ENCODE measurements around the gene PLCXD1.

DNA sequence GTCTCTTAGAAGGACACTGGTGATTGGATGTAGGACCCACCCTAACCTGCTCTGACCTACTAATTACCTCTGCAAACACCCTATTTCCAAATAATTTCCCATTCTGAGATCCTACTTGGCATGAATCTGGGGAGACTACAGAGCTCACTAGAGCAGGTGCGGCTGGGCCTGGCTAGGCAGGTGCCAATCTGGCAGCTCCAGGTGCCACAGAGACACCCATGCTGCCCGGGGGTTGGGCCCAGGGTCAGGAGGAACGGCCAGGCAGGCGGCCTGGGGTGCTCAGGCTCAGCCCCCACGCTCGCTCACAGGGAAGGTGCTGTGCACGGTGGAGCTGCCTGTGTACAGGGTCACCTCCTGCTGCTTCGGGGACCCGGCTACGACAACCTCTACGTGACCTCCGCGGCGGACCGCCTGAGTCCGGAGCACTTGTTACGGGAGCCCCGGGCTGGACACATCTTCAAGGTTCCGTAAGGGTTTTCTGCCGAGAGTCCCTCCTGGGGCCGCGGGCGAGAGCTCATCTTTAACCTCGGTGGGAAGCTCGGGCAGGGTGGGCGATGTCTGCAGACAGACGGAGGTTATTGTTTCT, 26.5 kb upstream of the PLCXD1 start:
- no peak for TF ChIP-seq CTCF (IDR thresholded peaks at IDR 0.05 in 2 of 3, conservative IDR thresholded peaks at IDR 0.05 in 1 of 3; ENCODE audit: insufficient read depth in 2 of 3, low read depth in 1 of 3, low read length in 3 of 3)
- TF ChIP-seq TCF7L2 (IDR thresholded peaks at IDR 0.05; ENCODE audit: low read depth, low read length) = no peak
- TF ChIP-seq, protein P1, sequence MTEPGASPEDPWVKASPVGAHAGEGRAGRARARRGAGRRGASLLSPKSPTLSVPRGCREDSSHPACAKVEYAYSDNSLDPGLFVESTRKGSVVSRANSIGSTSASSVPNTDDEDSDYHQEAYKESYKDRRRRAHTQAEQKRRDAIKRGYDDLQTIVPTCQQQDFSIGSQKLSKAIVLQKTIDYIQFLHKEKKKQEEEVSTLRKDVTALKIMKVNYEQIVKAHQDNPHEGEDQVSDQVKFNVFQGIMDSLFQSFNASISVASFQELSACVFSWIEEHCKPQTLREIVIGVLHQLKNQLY (CRISPR knock-in tag; conservative IDR thresholded peaks at IDR 0.05) = no peak
- no peak for TF ChIP-seq ELF1 (tag; IDR thresholded peaks at IDR 0.05)
- TF ChIP-seq ZNF274 (IDR thresholded peaks at IDR 0.05; ENCODE audit: borderline replicate concordance, low read depth, low read length) = no peak
